SIG-M5 (cell line): ENCODE results near the gene LDLRAD4.

Experiments used
- DNase-seq: peaks from one replicate; lab custom pipeline; 2025; lab: John Stamatoyannopoulos, UW

Gene LDLRAD4

DNA sequence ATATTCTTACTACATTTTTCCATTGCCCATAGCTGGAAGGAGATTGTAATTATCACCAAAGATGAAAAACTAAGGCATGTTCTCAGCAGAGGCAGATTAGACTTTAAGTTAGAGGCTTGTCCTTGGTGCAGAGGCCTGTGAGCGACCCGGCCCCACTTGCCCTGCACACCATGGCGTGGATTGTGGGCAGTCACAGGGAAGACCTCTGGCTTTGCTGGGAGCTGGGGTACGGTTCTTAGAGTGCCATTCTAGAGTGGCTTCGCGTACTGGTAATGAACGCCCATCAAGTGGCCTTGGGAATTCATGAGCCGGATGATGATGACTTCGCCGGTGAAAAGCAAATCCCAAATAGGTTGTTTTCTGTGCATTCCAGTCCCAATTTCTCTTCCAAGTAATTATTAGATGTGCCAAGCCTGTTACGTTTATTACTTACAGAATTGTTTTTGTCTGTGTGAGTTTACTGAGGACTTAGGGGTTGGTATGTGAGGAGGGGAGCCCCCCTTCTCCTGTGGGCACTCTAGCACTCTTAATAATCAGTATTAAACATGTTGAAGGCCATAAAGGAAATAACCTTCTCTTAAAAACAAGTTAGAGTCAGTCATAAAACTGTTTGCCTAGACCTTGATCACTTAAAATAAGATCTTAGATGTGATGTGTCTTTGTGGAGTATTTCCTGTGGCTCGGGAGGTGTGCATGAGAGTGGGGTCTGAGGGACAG is 90.6 kb downstream of the LDLRAD4 start:
- no peak for DNase-seq

DNA sequence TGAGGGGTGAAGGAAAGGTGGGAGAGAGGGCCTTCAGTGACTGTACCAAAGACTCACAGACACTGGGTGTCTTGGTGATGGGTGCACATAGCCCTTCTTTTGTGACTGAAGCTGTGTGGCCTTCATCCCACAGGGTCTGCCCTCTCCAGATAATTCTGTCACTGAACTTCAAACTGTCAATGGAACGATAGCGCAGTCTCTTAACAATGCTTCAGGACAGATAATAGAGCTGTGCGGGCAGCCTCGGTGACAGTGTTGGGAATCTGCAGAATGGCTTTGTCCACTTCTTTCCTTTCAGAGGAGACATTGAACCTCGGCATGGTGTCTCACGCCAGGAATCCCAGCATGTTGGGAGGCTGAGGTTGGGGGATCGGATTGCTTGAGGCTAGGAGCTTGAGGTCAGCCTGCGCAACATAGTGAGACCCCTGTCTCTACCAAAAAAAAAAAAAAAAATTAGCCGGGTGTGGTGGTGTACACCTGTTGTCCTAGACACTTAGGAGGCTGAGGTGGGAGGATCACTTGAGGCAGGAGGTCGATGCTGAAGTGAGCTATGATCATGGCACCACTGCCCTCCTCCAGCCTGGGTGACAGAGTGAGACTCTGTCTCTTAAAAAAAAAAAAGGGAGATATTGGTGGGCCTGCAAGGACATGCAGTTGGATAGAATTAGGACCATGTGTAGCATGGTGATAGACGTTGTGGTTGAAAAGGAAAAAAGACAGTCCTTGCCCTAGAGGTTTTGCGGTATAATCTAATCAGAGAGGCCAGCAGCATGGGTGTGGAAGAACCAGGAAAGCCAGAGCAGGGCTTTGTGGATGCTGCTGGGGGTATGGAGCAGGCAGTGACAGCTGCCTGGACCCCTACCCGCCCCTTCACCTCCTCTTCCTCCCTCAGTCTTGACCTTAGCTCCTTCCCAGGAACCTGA is 91.4 kb downstream of the LDLRAD4 start:
- no peak for DNase-seq

GRCh38 chr18:13311193-13311592 is 92.6 kb downstream of the LDLRAD4 start:
- no peak for DNase-seq

GRCh38 chr18:13312515-13312914 is 94.0 kb downstream of the LDLRAD4 start:
- no peak for DNase-seq

GRCh38 chr18:13313006-13313686 is 94.6 kb downstream of the LDLRAD4 start:
- no peak for DNase-seq

- DNase-seq: no peak
These were observed 96.4 kb downstream of the LDLRAD4 start for GRCh38 chr18:13315000-13315399.

- no peak for DNase-seq
These were observed 97.5 kb downstream of the LDLRAD4 start for GRCh38 chr18:13316063-13316462.

- no peak for DNase-seq
These were observed 99.2 kb downstream of the LDLRAD4 start for GRCh38 chr18:13317801-13318200.

- DNase-seq: no peak
These were observed 100.4 kb downstream of the LDLRAD4 start for GRCh38 chr18:13318731-13319501.

DNA sequence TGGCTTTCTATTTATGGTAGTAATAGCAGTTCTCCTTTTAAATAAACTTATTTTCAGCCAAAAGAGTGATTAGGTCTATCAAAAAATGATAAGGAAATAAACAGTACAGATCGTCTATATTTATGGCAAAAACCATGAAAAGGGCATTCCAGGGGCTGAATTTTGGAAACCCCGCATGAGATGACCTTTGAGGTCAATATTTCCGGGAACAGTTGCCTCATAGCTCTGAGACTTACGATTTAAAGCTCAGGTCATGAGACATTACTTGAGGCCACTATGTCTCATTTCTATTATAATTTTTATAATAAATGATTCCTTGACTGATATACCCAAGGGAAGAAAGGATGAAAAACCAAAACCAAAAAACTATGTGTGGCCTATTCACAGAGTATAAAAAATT is 101.1 kb downstream of the LDLRAD4 start:
- DNase-seq: no peak

DNA sequence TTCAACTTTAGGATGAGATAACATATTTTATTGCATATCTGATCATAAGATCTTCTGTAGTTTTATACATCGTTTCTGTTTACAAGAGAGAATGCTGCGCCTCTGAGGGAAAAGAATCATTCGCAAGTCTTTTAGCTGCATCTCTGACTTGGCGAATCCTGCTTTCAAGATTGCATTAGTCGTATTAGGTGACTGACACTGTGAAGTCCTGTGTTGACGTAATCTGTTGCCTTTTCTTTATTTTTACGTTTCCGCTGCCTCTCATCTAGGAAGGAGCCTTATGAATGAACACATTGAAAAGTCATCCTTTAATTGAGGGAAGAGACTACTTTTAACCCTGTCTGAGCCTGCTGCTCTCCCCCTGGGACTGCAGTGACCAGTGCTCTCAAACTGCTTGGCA is 101.5 kb downstream of the LDLRAD4 start:
- no peak for DNase-seq

DNA sequence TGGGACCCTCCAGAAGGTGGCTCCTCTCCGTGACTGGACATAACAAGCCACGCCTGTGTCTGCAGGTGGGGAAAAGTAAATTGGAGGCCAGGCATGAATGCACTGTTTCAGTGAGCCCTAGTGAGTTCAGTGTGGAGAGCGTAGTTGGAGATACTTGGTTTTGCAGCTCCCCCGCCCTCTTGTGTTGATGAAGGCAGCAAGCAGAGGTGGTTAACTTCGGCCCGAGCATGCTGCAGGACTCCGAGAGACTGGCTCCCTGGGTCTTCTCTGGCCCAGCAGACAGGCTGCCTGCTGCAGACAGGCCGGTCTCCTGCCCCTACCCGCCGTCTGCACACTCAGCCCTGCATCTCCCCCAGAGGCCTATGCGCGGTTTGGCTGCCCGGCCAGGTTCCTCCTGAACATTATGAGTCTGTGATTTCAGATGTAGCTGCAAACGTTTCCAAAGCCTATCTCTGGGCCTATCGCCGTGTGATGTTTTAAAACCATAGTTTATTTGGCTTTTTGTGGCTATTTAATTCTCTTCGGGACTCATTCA is 102.4 kb downstream of the LDLRAD4 start:
- no peak for DNase-seq

- DNase-seq: no peak
These were observed 103.4 kb downstream of the LDLRAD4 start for GRCh38 chr18:13321923-13322322.

DNA sequence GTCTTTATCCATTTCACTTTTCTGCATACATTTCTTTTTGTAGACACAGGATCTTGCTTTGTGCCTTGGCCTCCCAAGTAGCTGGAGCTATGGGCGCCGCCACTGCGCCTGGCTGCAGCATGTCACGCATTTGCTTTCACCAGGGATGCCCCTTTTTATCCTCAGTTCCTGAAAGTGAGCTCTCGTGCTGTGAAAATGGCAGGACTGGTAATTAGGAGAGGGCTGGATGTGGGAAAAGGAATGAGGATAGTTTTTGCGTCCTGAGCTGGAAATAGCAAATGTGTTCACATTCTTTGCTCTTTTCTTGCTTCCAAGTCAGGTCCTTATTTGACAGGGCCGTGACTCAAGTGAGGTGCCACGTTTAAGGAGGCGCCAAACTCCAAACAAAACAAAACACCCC is 104.6 kb downstream of the LDLRAD4 start:
- DNase-seq: no peak

GRCh38 chr18:13324880-13325279 is 106.3 kb downstream of the LDLRAD4 start:
- no peak for DNase-seq

- DNase-seq: no peak
These were observed 109.7 kb downstream of the LDLRAD4 start for GRCh38 chr18:13328213-13328612.

DNA sequence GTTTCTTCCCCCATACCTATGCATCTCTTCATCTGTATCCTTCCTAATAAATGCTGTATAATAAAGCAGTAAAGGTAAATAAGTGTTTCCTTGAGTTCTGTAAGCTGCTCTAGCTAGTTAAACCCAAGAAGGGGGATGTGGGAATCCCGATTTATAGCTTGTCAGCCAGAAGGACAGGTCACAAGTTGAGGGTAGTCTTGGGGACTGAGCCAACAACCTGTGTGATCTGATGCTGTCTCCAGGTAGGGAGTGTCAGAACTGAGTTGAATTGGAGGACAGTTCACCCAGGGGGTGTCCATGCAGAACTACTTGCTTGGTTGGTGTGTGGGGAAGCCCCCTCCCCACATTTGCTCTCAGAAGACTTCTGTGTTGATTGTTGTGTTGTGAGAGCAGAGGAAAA is 112.4 kb downstream of the LDLRAD4 start:
- no peak for DNase-seq

DNA sequence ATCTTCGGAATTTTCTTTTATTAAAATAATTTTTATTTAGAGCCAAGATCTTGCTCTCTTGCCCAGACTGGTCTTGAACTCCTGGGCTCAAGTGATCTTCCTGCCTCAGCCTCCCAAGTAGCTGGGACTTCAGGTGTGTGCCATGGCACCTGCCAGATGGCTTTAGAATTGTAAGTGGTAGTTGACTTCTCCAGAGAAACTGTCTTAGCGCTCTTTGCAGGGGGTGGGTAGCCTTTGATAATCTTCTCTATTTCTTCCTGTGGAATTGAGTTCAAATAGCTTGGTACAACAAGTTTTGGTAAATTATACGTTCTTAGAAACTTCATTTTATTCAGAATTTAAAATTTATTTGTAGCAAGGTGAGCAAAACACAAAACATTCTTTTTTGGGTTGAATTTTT is 113.3 kb downstream of the LDLRAD4 start:
- DNase-seq: no peak

DNA sequence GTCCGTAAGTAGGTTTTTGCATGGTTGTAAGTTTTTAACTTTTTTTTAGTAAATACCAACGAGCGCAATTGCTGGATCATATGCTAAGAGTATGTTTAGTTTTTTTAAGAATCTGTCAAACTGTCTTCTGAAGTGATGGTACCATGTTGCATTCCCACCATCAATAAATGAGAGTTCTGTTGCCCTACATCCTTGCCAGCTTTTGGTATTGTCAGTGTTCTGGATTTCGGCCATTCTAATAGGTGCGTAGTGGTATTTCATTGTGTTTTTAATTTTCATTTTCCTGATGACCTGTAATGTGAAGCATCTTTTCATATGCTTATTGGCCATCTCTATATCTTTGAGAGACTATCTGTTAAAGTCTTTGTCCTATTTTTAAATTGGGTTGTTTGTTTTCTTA is 114.3 kb downstream of the LDLRAD4 start:
- no peak for DNase-seq

DNA sequence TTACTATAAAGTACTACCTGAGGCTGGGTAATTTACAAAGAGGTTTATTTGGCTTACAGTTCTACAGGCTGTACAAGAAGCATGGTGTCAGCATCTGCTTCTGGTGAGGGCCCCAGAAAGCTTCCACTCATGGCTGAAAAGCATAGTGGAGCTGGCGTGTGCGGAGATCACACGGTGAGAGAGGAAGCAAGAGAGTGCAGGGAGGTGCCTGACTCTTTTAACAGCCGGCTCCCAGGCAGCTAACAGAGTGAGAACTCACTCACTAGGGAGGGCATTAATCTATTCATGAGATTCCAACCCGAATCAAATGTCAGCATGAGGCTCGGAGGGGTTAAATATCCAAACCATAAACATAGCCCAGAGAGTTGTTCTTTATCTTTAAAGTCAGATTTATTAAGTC is 117.3 kb downstream of the LDLRAD4 start:
- DNase-seq: no peak

DNA sequence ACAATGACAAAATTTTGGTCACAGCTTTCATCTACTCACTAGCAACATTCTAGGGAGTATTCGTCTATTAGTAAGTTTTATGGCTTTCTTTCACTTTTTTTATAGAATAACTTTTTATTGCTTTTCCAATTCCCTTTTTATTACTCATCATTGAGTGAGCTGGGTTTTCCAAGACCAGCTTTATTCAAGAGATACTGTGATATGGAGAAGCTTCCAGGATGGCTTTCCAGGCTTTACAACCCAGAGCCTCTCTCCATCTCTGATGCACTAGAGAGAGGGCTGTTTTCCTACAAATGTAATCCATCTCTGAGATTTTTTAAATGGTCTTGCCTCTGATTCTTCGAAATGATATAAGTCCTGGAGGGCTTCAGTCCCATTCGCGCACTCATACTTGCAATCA is 118.3 kb downstream of the LDLRAD4 start:
- no peak for DNase-seq

- DNase-seq: no peak
These were observed 118.8 kb downstream of the LDLRAD4 start for GRCh38 chr18:13337369-13337768.
